Activated CD4-positive, alpha-beta T cell treated with anti-CD3 and anti-CD28 coated beads for 24 hours (primary cell): ENCODE results near the gene GATM.
"Not testable (repeated sequence)": the region's sequence is repeated elsewhere in the genome, so short reads cannot be mapped to it uniquely, and the experiment has no call there.

Experiments
- DNase-seq, 2 donors: peaks; one replicate each; pipeline ENCODE4 v3.0.0-alpha.2; 2020; ENCODE audit warnings: low read depth in 2 of 2

Gene GATM

DNA sequence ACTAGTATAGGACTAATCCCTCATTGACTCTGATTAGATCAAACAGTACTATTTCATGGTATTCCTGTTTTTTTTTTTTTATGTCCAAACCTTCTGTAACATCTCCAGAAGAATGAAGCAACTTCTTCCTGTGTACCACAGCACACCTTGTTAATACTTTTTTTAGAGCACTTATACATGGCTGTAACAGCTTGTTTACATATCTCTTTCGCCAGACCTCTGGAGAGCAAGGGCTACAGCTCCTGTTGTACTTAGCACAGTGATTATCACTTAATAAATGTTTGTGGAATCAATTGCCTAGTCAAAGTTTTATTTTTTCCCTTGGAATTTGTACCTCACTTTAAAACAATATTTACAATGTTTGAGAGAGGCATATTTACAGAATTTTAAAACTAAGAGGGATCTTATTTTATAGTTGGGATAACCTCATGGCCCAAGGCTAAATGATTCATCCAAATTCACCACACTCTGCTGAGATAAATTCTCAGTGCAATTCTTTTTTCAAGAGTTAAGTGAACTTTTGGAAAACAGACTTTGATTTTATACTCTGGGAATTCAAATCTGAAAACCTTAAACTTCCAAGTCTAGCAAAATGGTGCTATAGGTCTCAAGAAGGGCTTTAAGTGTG is 9.2 kb upstream of the GATM start:
- DNase-seq = no peak

DNA sequence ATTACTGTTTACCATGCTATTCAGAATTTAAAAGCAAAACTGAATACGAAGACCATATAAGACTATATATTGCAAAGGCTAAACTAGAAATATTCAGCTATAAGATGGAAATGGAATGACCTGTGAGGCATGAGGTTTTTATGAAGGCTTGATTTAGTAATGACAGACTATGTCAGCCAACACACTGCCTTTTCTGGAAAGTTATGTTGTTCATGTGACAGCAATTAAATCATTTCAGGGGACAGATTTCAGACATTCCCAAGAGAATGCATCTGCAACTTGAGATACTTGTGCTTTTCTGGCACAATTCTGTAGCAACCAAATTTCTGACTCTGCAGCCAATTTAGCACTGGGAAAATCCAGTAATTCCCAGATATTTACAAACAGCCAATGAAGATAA is 8.6 kb upstream of the GATM start:
- no peak for DNase-seq

DNA sequence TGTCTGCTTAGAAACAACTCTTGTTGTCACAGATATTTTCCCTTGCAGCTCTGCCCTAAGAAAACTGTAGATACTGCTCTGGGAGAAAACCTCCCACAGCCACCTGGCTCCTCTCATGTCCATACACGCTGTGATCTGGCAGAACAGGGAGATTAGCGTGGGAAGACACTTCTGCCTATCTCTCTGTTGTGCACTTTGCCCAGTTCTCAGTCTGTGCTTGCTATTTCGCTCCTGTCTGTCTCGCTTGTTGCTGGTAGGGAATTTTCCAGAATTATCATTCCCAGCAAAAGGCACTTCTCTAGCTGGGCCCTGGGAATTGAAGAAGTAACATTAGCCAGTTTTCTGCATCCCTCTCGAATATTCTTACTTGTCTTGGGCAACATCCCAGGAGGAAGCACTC is 8.1 kb upstream of the GATM start:
- no peak for DNase-seq

DNA sequence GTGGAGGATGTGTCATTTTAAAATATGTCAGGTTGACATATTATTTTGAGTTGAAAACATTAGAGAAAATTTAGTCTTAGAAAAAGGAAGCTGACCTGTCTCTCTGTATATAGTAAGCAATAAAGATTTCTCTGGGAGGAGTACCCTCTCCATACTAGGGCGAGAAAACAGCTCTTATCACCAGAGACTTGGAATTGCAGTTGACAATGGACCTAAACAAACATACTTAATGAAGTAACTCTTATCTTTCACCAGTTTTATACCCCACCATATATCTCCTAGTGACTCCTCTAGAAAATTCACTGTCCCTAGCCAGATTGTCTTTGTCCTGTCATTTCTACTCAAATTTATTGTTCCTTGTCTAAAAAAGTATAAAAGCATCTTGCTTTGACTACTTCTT is 7.2 kb upstream of the GATM start:
- no peak for DNase-seq

DNA sequence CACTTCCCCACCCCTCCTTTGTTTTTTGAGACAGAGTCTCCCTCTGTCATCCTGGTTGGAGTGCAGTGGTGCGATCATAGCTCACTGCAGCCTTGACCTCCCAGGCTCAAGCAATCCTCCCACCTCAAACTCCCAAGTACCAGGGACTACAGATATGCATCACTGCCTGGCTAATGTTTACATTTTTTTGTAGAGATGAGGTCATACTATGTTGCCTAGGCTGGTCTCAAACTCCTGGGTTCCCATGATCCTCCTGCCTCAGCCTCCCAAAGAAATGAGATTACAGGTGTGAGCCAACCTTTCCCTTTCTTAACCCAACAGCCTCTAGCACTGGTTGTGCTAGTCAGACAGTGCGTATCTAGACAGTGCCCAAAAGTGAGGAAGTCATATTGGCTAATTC is 6.4 kb upstream of the GATM start:
- no peak for DNase-seq

DNA sequence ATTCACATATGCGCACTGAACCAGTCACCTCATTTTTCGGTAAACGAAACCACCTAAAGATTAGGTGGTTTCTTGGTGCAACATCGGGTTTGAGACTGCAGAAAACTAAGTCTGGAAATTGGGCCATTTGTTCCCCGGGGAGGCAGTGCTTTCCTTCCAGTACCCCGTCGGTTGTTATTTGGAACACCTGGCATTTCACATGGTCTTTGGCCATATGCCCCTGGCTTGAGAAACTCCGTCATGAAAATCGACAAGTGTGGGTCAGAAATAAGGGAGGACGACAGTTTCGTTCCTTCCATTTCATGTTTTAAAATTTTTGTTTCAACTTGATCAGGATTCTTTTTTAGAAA is 544 bp upstream of the GATM start:
- DNase-seq = no peak

DNA sequence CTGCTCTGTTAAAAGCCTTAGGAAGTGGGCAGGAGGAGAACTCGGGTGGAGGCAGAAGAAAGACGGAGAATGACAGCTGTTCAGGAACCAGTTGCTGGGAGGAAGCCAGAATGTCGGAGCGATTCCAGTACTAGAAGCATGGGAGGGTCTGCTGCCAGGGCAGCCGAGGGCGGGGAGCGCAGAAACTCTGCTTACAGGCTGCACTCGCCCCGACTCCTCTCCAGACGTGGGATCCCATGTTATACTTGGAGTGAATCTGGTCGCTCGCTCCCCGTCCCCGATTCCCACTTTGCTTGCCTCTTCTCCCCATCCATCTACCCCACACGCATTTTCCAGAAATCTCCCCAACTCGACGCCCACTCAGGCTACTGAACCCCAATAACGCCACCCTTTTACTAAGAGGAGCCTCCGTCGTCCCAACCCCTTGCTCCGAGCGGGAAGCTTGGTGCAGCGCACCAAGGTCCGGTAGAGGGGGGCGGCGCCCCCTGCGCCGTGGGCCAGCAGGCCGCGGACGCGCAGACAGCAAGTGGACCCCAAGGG is 665 bp downstream of the GATM start:
- DNase-seq = no peak

DNA sequence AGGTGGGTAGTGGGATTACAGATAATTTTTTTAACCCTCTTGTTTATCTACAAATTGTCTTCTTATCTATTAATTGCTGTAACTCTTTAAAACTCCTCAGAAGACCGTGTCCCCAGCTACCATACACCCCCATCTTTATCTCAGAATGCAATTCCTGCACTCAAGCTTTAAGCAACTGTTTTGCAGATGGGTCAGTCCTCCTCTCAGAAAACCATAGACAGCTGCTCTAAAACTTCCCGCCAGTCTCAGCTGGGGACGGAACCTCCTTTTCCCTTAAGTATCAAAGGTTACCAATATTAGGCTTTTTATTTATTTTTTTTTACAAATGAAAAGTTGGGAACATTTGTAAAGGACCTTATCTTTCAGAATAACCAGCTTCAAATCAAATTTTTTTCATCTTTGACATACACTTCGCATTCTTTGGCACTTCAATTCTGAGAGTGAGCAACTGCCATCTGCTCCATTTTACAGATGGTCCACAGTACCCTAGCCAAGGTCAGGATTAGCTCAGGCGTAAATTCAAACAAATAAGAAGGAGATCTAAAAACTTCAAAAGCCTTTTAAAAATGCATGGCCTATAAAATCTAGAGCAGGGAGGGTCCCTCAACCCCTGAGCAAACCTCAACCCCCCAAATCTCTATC is 1.3 kb downstream of the GATM start:
- DNase-seq = no peak

DNA sequence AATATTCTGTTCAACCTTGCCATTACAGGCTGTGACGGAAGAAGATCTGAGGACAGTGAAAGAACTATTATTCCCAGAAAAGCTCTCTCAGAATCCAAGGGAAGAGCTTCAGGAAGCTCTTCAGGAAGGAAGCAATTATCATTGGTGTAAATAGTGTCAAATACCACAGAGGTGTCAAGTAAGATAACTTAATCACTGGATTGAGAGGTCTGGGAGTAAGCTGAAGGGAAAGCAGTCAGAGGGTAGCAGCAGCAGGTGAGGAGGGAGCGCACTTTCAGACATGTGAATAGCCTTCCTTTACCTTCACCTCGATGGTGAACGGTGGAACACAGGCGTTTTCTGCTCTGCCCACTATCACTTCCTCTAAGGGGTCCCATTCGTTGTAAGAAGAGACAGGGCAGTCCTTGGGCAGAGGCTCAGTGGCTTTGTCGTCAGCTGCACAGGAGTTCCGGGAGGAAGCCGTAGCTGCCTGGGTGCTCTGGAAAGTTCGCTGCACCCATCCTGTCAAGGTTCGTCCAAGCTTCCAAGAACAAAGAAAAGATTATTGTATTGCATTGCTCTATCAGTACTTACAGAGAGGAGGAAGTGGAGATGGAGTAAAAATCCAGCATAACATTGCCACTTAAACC is 1.9 kb downstream of the GATM start:
- DNase-seq = no peak

DNA sequence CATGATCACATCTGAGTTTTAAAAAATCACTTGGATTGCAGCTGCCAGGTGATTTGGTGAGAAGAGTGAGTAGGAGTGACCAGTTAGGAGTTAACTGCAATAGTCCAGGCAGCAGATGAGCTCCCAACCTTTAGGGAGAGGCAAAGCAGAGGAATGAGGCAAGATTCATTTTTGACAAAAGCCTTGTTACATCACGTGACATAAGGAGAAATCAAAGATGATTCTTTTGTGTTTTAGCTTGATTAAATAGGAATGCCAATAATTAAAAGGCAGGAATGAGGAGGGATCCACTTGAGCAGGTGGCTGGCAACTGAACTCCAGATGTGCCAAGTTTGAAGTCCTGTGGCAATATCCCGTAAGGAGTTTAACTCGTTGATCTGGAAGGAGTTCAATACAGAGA is 2.5 kb downstream of the GATM start:
- DNase-seq = no peak

DNA sequence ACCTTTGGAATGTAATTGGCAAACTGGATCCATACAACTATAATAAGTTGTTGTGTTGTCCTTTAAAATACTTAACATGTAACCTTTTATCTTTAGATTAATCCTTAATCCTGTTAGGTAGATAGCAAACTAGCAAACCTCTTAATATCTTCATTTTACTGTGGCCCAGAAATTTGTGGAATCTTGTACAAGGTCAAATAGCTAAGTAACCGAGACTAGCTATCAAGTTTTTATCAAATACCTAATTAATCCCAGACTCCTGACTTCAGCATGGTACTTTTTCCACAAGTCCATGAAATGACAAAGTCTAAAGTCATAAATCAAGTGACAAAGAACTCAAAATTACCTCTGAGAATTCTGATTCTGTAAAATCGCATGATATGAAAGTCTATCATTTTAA is 4.4 kb downstream of the GATM start:
- no peak for DNase-seq

DNA sequence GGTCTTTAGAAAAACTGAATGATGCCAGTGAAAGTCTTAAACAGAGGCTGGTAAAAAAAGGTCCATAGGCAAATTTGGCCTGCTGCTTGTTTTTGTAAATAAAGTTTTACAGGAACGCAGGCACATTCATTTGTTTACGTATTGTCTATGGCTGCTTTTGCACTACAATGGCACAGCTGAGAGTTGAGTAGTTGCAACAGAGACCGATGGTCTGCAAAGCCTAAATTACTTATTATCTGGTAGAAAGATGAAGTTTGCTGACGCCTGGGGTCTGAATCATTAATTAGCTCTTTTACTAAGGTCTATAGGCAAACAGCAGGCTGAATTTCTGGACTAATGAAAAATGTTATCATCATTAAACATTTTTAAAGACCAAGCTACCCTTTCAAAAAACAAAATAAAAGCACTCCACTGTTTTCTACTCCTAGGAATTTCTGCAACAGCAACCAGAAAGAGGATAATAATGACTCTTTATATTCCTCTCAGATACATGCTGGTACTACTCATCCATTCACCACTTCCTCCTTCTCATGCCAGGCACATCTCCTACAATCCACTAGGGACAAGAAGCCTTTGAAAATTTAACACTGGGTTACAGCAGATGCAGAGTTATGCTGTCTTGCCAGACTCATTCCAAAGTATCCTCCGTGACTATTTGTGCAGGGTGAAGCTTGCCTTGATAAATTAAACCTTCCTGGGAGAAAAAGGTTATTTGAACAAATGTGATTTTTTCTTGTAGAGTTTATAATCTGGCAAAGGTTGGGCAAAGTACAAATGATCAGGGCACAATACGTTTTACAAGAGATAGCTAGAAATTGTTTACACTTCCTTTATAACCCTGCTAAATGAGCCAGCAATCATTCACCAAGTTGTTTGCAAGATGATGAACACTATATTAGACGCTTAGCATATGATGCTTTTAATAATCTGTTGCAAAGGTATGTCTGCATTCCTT is 6.0 kb downstream of the GATM start:
- no peak for DNase-seq

DNA sequence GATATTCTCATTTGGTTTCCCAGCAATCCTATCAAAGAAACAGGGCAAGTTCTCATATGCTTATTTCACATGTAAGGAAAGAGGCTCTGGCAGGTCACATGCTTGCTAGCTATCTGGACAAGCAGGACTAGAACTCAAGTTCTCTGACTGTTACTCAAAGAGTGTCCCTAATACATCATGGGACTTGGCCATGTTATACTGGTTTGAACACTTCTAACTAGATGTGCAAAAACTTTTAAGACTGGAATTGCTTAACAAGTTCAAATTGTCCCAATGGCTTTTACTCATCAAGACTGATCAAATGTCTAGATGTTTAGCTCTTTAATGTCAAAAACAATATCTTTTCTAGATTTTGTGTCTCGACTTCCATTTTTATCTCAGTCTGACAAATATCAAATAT is 6.8 kb downstream of the GATM start:
- no peak for DNase-seq

DNA sequence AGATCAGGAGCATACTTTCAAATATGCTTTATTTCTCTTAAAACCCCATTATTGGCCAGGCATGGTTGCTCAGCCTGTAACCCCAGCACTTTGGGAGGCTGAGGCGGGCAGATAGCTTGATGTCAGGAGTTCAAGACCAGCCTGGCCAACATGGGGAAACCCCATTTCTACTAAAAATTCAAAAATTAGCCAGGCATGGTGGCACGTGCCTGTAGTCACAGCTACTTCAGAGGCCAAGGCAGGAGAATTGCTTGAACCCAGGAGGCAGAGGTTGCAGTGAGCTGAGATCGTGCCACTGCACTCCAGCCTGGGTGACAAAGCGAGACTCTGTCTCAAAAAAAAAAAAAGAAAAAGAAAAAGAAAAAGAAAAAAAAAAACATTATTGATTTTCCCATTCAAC is 8.3 kb downstream of the GATM start:
- DNase-seq = not testable (repeated sequence)

DNA sequence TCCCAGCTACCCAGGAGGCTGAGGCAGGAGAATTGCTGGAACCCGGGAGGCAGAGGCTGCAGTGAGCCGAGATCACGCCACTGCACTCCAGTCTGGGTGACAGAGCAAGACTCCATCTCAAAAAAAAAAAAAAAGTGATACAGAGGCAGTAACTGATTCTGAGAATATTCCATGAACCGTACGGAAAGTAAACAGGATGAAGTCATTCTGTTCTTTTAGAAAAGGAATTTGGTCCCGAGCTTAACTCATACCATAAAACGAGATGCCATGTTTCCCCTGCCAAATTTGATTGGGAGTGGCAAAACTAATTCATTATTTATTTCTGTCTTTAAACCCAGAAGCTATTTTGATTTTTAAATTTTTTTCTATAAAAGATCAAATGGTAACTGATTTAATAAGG is 11.1 kb downstream of the GATM start:
- not testable (repeated sequence) for DNase-seq

DNA sequence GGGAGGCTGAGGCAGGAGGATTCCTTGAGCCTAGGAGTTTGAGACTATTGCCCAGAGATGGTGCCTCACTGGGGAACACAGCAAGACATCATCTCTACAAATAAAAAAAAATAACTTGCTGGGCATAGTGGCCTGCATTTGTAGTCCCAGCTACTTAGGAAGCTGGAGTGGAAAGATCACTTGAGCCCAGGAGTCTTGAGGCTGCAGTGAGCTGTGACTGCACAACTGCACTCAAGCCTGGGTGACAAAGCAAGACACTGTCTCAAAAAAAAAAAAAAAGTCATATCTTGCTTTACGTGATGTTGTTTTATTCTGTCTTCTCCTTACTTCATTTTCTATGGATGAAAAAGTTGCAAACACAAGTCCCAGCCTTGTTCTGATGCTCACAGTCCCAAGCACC is 14.1 kb downstream of the GATM start:
- no peak for DNase-seq

DNA sequence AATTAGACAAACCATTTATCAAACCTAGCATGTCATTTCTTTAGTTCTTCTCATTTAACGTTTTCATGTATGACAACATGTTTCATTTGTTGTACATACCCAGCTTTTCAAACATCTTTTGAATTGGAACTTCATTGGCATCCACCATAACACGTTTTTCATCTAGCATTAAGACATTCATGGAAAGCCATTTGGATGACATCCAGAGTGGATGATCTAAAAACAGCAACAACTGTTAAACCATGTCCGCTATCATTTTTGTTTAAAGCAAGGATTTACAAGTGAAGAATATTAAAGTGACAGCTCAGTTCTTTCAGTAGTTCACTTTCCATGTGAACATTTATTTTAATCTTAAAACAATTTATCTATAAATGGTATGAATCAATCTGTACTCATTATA is 14.5 kb downstream of the GATM start:
- no peak for DNase-seq

DNA sequence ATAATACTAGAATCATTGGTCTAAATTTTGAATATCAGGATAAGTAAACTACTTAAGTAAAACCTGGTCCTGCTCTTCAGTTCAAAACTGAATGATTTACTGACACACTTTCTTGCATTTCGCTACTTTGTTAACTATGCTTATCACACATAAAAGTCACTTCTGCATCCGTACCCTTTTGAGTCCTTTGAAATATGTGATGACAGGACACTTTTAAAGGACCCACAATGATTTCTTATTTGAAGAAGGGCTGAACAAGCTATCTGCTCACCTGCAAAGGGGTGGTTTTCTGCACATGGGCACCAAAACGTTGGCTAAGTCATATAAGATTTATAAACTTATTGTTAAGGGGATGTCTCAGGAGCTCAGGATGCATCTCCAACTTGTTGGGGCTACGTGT is 15.0 kb downstream of the GATM start:
- no peak for DNase-seq

DNA sequence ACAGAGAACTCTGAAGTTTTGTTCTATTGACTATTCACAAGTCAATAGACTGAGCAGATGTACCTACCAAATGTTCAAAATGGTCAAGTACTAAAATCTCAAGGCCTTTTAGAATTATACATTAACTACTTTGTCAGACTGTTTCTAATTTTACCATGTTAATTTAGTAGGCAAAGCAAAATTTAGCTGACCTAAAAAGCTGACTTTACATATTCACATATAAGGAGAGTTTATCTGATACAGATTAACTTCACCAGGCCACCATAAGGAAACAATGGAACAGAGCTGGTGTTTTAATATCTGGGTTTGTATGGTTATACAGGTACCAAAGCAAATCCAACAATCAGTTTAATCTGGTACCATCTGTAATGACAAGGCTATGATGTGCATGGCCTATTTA is 15.9 kb downstream of the GATM start:
- DNase-seq = no peak

DNA sequence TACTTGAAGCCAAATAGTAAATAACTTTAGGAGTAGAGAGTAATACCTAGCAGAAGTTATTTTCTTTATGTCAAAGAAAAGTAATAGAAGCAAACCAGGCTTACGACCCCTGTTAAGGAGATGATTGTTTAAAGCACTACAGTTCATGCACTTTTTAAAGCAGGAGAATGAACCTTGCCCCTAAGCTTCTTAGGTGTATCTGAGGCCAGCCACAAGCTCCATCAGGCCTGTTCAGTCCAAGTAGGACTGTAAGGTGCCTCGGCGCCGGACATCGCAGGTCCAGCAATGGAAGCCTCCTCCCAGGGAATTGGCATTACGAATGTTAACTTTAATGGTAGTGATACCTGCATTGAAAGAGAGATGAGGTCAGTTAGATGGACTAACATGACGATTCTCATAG is 16.5 kb downstream of the GATM start:
- no peak for DNase-seq

DNA sequence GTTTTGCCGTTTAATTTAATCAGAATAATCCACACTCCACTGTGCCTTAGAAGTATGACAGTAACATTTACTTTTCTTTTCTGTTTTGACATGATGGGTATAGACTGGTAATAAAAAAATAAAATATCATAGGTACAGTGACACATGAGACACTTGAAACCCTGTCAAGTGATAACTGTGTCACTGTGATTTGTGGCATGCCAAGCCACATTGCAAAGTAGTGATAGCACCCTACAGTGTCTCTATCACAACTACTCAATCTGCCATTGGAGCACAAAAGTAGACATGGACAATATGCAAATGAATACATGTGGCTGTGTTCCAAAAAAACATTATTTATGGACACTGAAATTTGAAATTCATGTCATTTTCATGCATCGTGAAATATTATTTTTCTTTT is 22.5 kb downstream of the GATM start:
- no peak for DNase-seq

DNA sequence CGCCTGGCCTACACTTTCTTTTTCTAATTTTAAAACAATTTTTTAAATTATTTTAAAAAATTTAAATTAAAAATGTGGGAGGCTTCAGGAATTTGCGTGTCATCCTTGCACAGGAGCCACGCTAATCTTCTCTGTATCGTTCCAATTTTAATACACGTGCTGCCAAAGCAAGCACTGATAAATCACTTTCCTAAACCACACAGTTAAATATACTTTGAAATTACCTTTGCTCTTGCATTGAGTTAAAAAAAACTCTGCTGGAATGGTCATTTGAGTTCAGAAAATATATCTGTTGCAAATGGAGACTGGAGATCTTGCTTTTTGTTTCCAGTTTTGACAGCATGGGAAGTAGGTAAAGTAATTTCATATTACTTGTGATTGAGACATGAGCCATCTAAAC is 23.6 kb downstream of the GATM start:
- DNase-seq = no peak
